Measurements from ENCODE around the gene PLCD3.

DNA sequence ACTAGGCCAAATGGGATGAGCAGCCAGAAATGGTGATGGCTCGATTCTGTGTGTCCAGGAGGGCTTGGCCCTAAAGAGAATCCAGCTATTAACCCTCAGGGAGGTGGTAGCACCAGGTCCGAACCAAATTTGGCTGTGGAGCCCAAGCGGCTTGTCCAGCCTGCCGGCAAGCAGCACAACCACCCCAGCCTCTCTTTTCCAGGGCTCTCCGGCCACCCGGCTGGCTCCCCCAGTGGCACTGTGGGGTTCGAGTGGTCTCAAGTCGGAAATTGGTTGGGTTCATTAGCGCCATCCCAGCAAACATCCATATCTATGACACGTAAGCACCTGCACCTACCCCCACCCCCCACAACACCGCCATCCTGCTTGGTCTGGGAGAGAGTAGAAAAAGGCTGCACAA, 35.4 kb downstream of the PLCD3 start:
- TF ChIP-seq, protein P1, sequence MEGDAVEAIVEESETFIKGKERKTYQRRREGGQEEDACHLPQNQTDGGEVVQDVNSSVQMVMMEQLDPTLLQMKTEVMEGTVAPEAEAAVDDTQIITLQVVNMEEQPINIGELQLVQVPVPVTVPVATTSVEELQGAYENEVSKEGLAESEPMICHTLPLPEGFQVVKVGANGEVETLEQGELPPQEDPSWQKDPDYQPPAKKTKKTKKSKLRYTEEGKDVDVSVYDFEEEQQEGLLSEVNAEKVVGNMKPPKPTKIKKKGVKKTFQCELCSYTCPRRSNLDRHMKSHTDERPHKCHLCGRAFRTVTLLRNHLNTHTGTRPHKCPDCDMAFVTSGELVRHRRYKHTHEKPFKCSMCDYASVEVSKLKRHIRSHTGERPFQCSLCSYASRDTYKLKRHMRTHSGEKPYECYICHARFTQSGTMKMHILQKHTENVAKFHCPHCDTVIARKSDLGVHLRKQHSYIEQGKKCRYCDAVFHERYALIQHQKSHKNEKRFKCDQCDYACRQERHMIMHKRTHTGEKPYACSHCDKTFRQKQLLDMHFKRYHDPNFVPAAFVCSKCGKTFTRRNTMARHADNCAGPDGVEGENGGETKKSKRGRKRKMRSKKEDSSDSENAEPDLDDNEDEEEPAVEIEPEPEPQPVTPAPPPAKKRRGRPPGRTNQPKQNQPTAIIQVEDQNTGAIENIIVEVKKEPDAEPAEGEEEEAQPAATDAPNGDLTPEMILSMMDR (IDR thresholded peaks at IDR 0.05): no peak
- no peak for TF ChIP-seq POLR2A (IDR thresholded peaks at IDR 0.05)
